Measurements from ENCODE around the gene PPT2. TPM values are rescaled to one million over a fixed set of nuclear protein-coding genes. Genes with fewer than 3 reads are reported as not detected.
"Not testable (repeated sequence)": the region's sequence is repeated elsewhere in the genome, so short reads cannot be mapped to it uniquely, and the experiment has no call there.

The PPT2 gene
- total RNA-seq, 1 experiment from 2014 or later = 5.9 TPM

DNA sequence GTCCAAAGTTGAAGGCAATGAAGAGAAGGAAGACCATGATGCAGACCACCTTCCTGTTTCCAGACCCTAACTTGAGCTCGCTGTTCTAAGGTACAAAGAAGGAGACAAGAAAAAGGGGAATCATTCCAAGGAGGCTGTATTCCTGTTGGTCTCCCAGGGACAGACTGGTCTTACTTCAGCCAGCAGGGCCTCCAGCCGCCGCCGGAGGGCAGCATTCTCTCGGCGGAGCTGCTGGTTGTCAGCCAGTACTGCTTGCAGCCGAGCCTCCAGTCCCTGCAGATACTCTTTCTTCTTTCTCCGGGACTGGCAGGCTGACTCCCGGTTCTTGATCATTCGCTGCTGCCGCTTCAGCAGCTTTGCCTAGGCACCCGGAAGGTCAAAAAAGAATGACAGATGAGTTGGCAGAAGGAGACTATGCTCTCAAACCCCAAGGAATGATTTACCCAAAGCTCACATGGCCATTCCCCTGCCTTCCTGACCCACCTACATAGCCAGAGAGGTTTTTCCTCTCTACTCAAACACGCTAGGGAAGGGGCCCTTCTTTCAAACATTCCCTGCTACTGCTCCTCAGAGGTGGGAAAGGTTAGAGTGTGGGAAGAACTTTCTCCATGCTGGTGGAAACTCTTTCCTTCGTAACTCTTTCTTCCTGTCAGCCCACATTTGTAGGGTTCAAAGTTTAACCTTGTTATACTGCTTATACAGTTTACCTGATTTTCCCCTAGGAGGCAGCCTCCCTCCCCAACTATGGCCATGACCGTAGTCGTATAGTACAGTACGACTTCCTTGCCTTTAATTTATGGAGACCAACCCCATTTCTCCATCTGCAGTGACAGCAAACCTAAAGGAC is 34.9 kb upstream of the PPT2 start:
- DNase-seq = peak; percentile 76
- Histone ChIP-seq H3K9me3 (no peaks in the 10 kb centered on the region), H3K4me3 (no peak overlapping the region), H3K36me3 (peaks cover 4% of the 10 kb centered on the region), H3K27me3 (no peaks in the 10 kb centered on the region)

DNA sequence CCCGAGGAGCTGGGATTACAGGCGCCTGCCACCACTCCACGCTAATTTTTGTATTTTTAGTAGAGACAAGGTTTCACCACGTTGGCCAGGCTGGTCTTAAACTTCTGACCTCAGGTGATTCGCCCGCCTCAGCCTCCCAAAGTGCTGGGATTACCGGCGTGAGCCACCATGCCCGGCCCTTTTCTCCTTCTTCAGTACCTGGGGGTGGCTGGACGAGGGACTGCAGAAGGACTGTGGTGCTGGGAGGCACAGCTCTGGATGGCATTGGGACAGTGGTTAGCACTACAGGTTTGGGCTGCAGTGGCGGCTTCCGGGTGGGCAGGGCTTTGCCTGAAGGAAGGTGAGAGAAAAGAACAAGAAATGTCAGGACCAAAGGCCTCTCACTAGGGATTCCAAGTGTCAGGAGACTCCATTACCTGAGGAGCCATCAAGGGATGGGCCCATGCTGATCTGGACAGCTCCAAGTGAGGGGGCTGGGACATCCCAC is 33.3 kb upstream of the PPT2 start:
- H3K36me3 ChIP-seq = peaks cover 4% of the 10 kb centered on the region

DNA sequence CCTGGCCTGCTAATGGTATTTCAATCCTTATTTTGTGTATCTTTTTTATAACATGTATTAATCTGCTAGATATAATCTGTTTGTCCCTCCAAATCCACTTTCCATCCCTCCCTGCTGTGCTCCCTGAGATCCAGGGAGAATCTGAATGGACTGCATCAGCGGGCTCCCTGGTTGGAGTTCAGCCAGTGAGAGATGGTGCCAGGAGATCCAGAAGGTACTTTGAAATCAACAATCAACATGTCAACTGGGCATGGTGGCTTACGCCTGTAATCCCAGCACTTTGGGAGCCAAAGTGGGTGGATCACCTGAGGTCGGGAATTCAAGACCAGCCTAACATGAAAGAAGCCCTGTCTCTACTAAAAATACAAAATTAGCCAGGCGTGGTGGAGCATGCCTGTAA is 30.3 kb upstream of the PPT2 start:
- no peak for DNase-seq
- Histone ChIP-seq H3K4me3 (no peak overlapping the region), H3K27me3 (no peaks in the 10 kb centered on the region), H3K36me3 (no peaks in the 10 kb centered on the region; the same call in 1 of the 2 replicates), H3K9me3 (no peaks in the 10 kb centered on the region)

More for the DNA sequence above, 33.3 kb upstream of the PPT2 start:
- Histone ChIP-seq H3K9me3 (no peaks in the 10 kb centered on the region), H3K27me3 (no peaks in the 10 kb centered on the region), H3K4me3 (no peak overlapping the region)
- no peak for DNase-seq

DNA sequence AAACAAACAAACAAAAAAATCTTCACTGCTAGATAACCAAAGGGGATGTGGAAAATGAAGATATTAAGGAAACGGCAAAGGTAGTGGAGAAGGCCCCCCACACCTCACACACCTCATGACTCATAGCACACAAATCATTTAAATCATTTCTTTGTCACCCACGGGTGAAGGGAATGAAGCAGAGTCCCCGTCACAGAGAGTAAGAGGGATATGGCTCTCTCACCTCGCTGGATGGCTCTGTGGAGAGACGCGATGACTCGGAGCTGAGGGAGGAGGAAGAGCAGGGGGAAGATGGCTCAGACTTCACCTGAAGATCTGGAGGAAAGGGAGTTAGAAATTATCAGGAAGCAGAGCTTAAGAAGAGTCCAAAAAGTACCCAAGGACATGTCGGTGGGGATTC is 27.1 kb upstream of the PPT2 start:
- DNase-seq = no peak

DNA sequence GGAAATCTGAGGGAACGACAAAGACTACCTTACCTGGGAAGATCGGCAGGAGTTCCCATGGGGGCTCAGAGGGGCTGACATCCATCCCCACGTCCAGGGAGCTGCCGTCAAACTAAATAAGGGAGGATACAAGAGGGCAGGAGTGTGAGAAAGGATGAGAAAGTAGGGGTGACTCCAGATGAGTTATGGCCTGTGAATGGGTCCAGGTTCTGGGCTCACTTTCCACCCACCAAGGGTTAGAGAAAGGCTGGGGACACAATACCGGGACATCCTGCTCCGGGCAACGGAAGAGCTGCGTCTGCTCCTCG is 26.6 kb upstream of the PPT2 start:
- peak overlapping the region; percentile 85 for H3K4me3 ChIP-seq
- no peaks in the 10 kb centered on the region for H3K27me3 ChIP-seq
- no peaks in the 10 kb centered on the region; the same call in 1 of the 2 replicates for H3K36me3 ChIP-seq
- no peak for DNase-seq
- no peaks in the 10 kb centered on the region for H3K9me3 ChIP-seq

More for the DNA sequence above, 27.1 kb upstream of the PPT2 start:
- H3K4me3 ChIP-seq = no peak overlapping the region; the same call in 1 of the 2 replicates
- no peaks in the 10 kb centered on the region for H3K9me3 ChIP-seq
- no peaks in the 10 kb centered on the region; the same call in 1 of the 2 replicates for H3K36me3 ChIP-seq
- H3K27me3 ChIP-seq = no peaks in the 10 kb centered on the region

DNA sequence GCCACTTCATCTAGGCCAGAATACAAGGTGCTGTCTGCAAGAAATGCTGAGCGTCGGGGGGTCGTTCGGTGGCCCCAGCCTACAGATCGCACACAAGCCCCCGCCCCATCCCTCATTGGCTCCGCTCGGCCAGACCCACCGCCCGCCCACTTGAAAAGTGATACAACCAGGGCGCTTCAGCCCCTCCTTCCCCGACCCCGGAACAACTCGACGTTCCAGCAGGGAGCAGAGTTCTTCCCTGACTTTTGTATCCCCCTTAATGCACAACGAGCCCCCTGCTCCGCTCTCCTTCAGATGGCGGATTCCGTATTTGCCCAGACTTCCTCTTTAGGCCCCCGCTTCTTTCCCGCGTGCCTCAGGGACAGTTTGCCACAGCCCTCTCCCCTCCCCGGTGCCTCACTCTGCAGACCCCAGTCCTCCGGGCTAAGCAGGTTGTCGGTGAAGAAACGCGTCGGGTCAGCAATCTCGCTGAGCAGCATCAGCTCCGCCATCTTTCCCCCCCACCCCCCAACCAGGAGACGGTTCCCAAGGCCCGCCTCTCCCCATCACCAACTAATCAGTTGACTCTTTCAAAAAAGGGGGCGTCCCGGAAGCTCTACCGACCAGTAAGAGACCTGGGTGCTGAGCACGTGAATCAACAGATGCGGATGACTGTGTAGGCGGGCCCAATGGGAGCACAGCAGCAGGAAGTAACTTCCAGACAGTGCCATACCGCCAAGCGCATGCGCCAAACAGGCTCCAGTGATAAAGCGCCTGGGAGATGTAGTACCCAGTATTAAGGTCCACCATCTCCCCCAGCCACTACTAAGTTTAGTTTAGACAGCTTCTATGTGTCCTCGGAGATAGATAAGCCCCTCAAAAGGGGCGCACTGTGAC is 26.0 kb upstream of the PPT2 start, which contains the start of gene ATF6B:
Gene ATF6B, minus strand, starts transcription at position 530 of the 876 bp plus-strand sequence. Its CDS starts 39 bp downstream, at position 491.
- no peaks in the 10 kb centered on the region; the same call in 1 of the 2 replicates for H3K36me3 ChIP-seq
- no peaks in the 10 kb centered on the region for H3K9me3 ChIP-seq
- no peaks in the 10 kb centered on the region for H3K27me3 ChIP-seq
- DNase-seq = peak; percentile 98
- peak within 1 kb of the TSS; percentile 85 for H3K4me3 ChIP-seq

DNA sequence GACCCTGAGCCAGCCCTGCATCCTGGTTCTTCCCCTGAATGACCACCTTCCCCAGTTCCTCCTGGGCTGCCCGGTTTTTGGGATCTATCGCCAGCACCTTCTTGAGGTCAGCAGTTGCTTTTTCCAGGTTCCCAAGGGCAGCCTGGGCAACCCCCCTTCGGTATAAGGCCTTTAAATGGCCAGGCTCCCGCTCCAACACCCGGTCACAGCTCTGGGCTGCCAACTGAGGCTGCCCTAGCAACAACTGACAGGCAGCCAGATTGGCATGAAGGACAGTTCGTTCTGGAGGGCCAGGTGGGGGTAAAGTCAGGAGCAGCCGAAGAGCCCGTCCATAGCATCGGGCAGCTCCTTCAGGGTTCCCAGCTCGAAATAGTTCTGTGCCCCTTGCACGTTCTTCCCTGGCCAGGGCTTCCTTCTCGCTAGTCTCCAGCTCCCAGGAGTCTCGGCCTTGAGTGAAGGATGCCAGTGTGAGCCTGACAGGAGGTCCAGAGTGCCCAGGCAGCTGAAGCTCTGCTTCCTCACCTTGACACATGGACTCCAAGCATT is 25.1 kb upstream of the PPT2 start:
- no peaks in the 10 kb centered on the region; the same call in 1 of the 2 replicates for H3K36me3 ChIP-seq
- H3K4me3 ChIP-seq = peak overlapping the region; percentile 76
- no peaks in the 10 kb centered on the region for H3K9me3 ChIP-seq
- no peak for DNase-seq
- H3K27me3 ChIP-seq = no peaks in the 10 kb centered on the region

DNA sequence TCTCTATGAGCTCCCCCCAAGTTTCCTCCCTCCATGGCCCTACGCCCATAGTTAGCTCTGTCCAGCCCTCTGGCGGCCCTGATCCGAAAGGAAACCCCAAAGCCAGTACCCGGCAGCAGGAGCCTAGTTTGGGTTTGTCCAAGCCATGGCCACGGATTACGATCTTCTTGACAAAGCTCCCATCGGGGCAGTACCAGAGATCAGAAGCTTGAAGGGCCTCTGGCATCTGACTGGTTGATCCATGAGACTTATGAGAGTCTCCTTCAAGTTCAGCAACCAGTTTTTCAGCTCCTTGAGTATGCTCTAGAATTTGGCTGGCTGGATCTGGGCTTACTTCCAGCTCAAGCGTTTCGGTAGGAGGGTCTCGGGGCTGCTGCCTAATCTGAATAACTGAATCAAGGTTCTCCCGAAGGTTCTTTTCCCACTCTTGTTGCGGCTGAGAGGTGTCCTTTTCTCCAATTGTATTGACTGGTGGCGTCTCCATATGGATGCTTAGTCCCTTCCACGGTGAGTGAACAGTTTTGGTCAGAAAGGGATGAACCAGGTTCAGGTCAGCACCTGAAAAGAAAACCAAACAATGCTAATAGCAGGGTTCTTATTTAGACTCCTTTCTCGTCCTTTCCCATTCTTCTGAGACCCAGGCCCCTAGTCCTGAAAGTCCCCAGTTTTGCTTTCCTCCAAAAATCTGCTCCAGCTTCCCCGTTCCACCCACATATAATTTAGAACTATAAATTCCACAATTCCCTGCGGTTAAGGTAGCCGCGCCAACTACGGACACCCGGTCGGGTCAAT is 24.4 kb upstream of the PPT2 start:
- H3K4me3 ChIP-seq = peak overlapping the region; percentile 76
- H3K36me3 ChIP-seq = no peaks in the 10 kb centered on the region
- no peak for DNase-seq
- no peaks in the 10 kb centered on the region for H3K27me3 ChIP-seq
- no peaks in the 10 kb centered on the region for H3K9me3 ChIP-seq

DNA sequence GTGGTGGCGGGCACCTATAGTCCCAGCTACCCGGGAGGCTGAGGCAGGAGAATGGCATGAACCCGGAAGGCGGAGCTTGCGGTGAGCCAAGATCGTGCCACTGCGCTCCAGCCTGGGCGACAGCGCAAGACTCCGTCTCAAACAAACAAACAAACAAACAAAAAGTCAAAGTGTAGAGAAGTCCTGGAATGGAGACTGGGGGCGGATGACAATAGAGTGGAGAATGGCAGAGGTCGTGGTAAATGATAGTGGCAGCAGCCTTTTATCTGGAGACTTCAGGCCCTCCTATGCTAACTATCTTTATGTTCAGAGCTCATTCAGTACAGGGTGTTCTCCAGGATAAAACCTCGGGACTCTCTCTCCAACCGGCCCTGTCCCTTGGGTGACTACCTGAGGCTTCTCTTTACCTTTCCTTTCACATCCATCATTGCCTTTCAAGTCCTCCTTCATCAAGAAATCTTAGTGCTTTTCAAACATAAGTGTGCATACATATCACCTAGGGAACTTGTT is 22.4 kb upstream of the PPT2 start:
- no peaks in the 10 kb centered on the region for H3K36me3 ChIP-seq
- H3K4me3 ChIP-seq = no peak overlapping the region
- no peaks in the 10 kb centered on the region for H3K27me3 ChIP-seq
- DNase-seq = no peak
- no peaks in the 10 kb centered on the region for H3K9me3 ChIP-seq

DNA sequence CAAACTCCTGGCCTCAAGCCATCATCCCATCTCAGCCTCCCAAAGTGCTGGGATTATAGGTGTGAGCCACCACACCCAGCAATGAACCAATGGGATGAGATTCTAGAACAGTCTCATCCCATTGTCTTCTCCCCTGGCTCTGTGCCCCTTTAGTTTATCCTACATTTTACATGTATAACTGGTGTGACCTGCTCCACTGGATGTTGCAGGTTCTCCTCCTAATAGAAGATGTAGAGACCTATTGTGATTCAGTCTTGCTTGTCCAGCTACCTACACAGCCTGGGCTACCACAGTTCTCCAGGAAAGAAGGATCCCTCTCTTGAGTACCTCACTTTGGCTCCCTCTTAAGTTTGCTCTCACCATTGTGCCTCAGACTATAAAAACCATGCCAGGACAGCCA is 21.8 kb upstream of the PPT2 start:
- Histone ChIP-seq H3K4me3 (no peak overlapping the region), H3K36me3 (no peaks in the 10 kb centered on the region), H3K9me3 (no peaks in the 10 kb centered on the region), H3K27me3 (no peaks in the 10 kb centered on the region)
- no peak for DNase-seq

DNA sequence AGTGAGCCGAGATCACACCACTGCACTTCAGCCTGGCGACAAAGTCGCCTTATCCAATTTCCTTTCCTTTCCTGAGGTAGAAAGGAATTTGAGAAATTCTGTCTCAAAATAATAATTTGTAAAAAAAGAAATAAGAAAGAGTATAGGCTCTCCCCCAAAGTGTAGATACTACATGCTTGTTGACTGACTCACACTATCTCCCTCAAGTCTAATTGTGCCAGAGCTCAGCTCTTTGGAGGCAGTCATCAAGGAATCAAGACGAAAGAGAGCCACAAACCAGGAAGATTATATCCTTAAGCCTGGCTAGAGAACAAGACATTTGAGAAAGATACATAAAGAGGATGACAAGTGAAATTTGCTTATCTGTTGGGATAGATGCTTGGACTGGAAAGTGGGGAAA is 20.2 kb upstream of the PPT2 start:
- Histone ChIP-seq H3K27me3 (no peaks in the 10 kb centered on the region), H3K9me3 (no peaks in the 10 kb centered on the region), H3K36me3 (no peaks in the 10 kb centered on the region), H3K4me3 (no peak overlapping the region)
- DNase-seq = no peak

DNA sequence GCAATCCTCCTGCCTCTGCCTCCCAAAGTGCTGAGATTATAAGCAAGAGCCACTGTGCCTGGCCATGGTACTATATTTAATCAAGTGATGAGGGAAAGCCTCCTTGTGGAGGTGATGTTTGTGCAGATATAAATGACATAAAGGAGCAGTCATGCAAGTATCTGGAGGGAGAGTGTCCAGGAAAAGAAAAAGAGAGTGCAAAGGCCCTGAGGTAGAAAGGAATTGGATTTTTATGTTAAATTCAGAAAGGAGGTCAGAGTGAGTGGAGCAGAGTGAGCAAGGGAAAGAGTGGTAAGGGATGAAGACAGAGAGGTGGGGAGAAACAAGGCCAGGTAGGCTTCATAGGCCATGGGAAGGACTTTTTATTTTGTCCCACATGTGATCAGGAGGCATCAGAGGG is 16.5 kb upstream of the PPT2 start:
- H3K27me3 ChIP-seq = no peaks in the 10 kb centered on the region
- DNase-seq = no peak
- H3K4me3 ChIP-seq = no peak overlapping the region
- no peaks in the 10 kb centered on the region for H3K9me3 ChIP-seq
- no peaks in the 10 kb centered on the region for H3K36me3 ChIP-seq

DNA sequence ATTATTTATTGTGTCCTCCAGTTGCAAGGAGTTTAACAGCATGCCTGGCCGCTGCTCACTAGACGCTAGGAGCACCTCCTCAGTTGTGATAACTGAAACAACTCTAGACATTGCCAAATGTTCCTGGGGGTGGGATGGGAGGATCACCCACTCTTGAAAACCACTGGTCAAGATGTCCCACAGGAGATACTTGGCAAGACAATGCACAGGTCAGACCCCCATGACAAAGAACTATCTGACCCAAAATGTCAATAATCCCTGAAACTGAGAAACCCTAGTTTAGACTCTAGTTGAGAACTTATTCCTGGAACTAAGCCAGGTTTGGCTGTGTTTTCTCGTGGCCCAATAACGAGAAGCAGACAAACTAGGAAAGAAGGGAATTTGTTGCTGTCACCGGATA is 14.4 kb upstream of the PPT2 start:
- Histone ChIP-seq H3K9me3 (no peaks in the 10 kb centered on the region), H3K27me3 (no peaks in the 10 kb centered on the region), H3K4me3 (no peak overlapping the region), H3K36me3 (no peaks in the 10 kb centered on the region)
- no peak for DNase-seq

DNA sequence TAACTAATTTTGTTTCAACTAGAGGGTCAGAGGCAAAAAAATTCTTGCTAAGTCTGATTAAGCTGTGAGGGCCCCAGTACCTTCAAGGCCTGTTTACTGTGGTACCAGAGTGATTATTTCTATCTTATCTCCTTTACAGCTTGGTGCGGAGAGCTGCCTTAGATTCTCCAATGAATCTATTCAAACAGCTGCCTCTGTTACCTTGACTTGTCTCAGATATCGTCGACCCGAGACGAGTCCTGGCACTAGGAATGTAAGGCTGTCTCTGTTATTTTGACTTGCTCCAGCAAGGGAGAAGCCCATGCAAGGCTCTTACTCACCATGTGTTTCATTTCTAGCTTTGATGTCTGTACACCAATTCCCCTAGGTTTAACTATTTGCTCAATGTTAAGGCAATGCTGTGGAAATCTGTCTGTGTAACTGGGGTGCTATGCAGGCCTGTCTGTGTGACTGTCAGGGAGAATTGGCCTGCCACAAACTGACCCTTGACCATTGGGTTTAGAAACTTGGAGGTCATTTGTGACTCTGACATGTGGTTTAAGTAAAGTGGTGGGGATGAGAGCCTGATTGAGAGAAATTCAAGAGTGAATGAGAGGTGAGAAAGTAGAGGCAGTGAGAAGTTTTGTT is 13.4 kb upstream of the PPT2 start:
- no peaks in the 10 kb centered on the region for H3K36me3 ChIP-seq
- no peak for DNase-seq
- no peaks in the 10 kb centered on the region for H3K9me3 ChIP-seq
- no peak overlapping the region for H3K4me3 ChIP-seq
- H3K27me3 ChIP-seq = no peaks in the 10 kb centered on the region

DNA sequence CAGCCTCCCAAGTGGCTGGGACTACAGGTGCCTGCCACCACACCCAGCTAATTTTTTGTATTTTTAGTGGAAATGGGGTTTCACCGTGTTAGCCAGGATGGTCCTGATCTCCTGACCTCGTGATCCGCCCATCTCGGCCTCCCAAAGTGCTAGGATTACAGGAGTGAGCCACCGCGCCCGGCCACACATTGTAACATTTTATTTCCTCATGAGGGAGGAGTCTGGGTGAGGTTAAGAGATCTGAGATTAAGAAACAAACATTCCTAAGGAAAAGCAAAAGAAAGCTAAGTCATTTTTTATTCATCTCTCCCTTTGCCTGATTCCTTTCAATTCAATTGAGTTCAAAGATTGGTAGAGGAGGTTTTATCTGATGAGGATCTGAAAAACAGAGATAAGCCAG is 9.7 kb upstream of the PPT2 start:
- H3K4me3 ChIP-seq, H3K27me3 ChIP-seq, DNase-seq, H3K36me3 ChIP-seq, H3K9me3 ChIP-seq: not testable (repeated sequence)

DNA sequence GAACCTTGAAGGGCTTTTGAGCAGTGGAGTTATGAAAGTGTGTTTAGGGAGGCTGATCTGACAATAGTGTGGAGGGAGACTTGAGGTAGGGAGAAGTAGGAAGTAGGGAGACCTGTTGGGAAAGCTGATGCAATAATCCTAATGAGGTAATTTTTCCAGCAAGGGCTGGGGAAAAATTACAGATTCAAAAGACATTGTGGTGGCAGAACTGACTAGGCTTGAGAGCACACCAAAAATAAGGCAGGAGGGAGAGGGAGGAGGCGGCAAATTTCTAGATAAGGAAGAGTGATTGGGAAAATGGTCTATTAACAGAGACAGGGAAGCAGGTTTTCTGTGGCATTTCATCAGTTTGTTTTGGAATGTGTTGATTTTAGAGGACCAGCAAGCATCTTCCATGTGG is 7.7 kb upstream of the PPT2 start:
- H3K27me3 ChIP-seq = no peaks in the 10 kb centered on the region
- H3K9me3 ChIP-seq = no peaks in the 10 kb centered on the region
- no peak overlapping the region for H3K4me3 ChIP-seq
- H3K36me3 ChIP-seq = no peaks in the 10 kb centered on the region
- no peak for DNase-seq
